ENCODE data around the gene TMEM150A.
"Not testable (repeated sequence)": the region's sequence is repeated elsewhere in the genome, so short reads cannot be mapped to it uniquely, and the experiment has no call there.

TMEM150A gene

GRCh38 chr2:85564144-85564563 lies 38.3 kb downstream of the TMEM150A start:
- DNase-seq = no peak

GRCh38 chr2:85561280-85562212 lies 41.0 kb downstream of the TMEM150A start, which contains the start of gene GGCX:
GGCX (minus strand) TSS chr2:85561493; CDS start chr2:85561428, 65 bp downstream.
- DNase-seq = peak; percentile 97

- DNase-seq = no peak
These were observed 41.7 kb downstream of the TMEM150A start for GRCh38 chr2:85560812-85561279.

GRCh38 chr2:85560403-85560726 lies 42.1 kb downstream of the TMEM150A start:
- DNase-seq = not testable (repeated sequence)

- DNase-seq = no peak
These were observed 44.3 kb downstream of the TMEM150A start for GRCh38 chr2:85558160-85558559.

GRCh38 chr2:85557130-85557529 lies 45.4 kb downstream of the TMEM150A start:
- DNase-seq = no peak

- DNase-seq = no peak
These were observed 47.4 kb downstream of the TMEM150A start for GRCh38 chr2:85554980-85555612.

- DNase-seq = no peak
These were observed 49.3 kb downstream of the TMEM150A start for GRCh38 chr2:85553184-85553583.

- DNase-seq = peak; percentile 93
These were observed 50.5 kb downstream of the TMEM150A start for GRCh38 chr2:85551698-85552678.

GRCh38 chr2:85550486-85550885 lies 52.0 kb downstream of the TMEM150A start:
- no peak for DNase-seq

GRCh38 chr2:85549826-85550225 lies 52.7 kb downstream of the TMEM150A start:
- DNase-seq = no peak

- no peak for DNase-seq
These were observed 53.4 kb downstream of the TMEM150A start for GRCh38 chr2:85549095-85549494.

GRCh38 chr2:85548608-85548900 lies 53.9 kb downstream of the TMEM150A start:
- no peak for DNase-seq

Data from activated CD8-positive, alpha-beta memory T cell treated with anti-CD3 and anti-CD28 coated beads for 24 hours (primary cell).